ENCODE measurements around the gene CEACAM1. TPM values are rescaled to one million over a fixed set of nuclear protein-coding genes. Genes with fewer than 3 reads are reported as not detected.

The CEACAM1 gene
- total and polyA plus RNA-seq, 7 donors, result 0.62 to 4.8 (median 1.4) TPM

GRCh38 chr19:42498169-42498757 is 30.0 kb downstream of the CEACAM1 start:
- Histone ChIP-seq H3K27me3 (ENCODE audit: insufficient read depth in 3 of 3, low read length in 2 of 3) (no peaks in the 10 kb centered on the region), H3K9me3 (no peaks in the 10 kb centered on the region), H3K4me3 (no peak overlapping the region), H3K4me1 (peaks cover 5% of the 10 kb centered on the region), H3K27ac (no peak overlapping the region), H3K36me3 (ENCODE audit: insufficient read depth in 1 of 2, low read depth in 1 of 2) (no peaks in the 10 kb centered on the region)
- ATAC-seq (no peak), DNase-seq (no peak)
- intact Hi-C loops (cut with DNase I), result no loop called here
- TF ChIP-seq CTCF (IDR thresholded peaks at IDR 0.05), result no peak
- 39 to 42% (median 42%) methylated on average over 3 of the region's 3 CpGs for WGBS, 3 donors

GRCh38 chr19:42497492-42498168 is 30.7 kb downstream of the CEACAM1 start:
- DNase-seq (no peak), ATAC-seq (no peak)
- H3K4me3 ChIP-seq, result no peak overlapping the region
- H3K27ac ChIP-seq, result no peak overlapping the region
- H3K36me3 ChIP-seq (ENCODE audit: insufficient read depth in 1 of 2, low read depth in 1 of 2), result no peaks in the 10 kb centered on the region
- H3K27me3 ChIP-seq (ENCODE audit: insufficient read depth in 3 of 3, low read length in 2 of 3), result no peaks in the 10 kb centered on the region
- intact Hi-C loops (cut with DNase I), result no loop called here
- WGBS, 3 donors, result 47 to 57% (median 50%) methylated on average over 3 of the region's 3 CpGs
- TF ChIP-seq CTCF (IDR thresholded peaks at IDR 0.05), result no peak
- H3K4me1 ChIP-seq, result peaks cover 5% of the 10 kb centered on the region
- H3K9me3 ChIP-seq, result no peaks in the 10 kb centered on the region

GRCh38 chr19:42496460-42497133 is 31.7 kb downstream of the CEACAM1 start:
- intact Hi-C loops (cut with DNase I), result no loop called here
- DNase-seq (no peak), ATAC-seq (no peak)
- Histone ChIP-seq H3K27ac (no peak overlapping the region), H3K36me3 (ENCODE audit: insufficient read depth in 1 of 2, low read depth in 1 of 2) (no peaks in the 10 kb centered on the region), H3K9me3 (no peaks in the 10 kb centered on the region), H3K27me3 (ENCODE audit: insufficient read depth in 3 of 3, low read length in 2 of 3) (no peaks in the 10 kb centered on the region), H3K4me1 (peaks cover 5% of the 10 kb centered on the region), H3K4me3 (no peak overlapping the region)
- WGBS, 3 donors, result 95 to 96% (median 95%) methylated on average over 2 of the region's 2 CpGs
- no peak for TF ChIP-seq CTCF (IDR thresholded peaks at IDR 0.05)

GRCh38 chr19:42495663-42496062 is 32.6 kb downstream of the CEACAM1 start:
- 45 to 59% (median 56%) methylated on average over 3 of the region's 3 CpGs for WGBS, 3 donors
- intact Hi-C loops (cut with DNase I), result no loop called here
- ATAC-seq, result no peak

More at GRCh38 chr19:42495663-42496062, 32.6 kb downstream of the CEACAM1 start:
- H3K9me3 ChIP-seq, result no peaks in the 10 kb centered on the region
- DNase-seq, result no peak
- no peaks in the 10 kb centered on the region for H3K36me3 ChIP-seq (ENCODE audit: insufficient read depth in 1 of 2, low read depth in 1 of 2)
- no peak overlapping the region for H3K4me3 ChIP-seq
- H3K27me3 ChIP-seq (ENCODE audit: insufficient read depth in 3 of 3, low read length in 2 of 3), result no peaks in the 10 kb centered on the region
- H3K4me1 ChIP-seq, result peaks cover 5% of the 10 kb centered on the region
- no peak for TF ChIP-seq CTCF (IDR thresholded peaks at IDR 0.05)
- no peak overlapping the region for H3K27ac ChIP-seq

Measured in psoas muscle (tissue), 8 donors.